NB4 (cell line): ENCODE measurements around the gene PAQR7.

Source experiments
- POLR2A ChIP-seq: IDR thresholded peaks from 2 replicates; pipeline ENCODE4 v1.6.1; 2011; ENCODE audit warnings: mild to moderate bottlenecking; ENCODE audit not compliant: insufficient read length; ENCODE audit errors: extremely low read depth
- TF ChIP-seq, protein P1 (sequence below): IDR thresholded peaks from one replicate; pipeline ENCODE4 v1.5.1; 2012; ENCODE audit warnings: low read depth, low read length

DNA sequence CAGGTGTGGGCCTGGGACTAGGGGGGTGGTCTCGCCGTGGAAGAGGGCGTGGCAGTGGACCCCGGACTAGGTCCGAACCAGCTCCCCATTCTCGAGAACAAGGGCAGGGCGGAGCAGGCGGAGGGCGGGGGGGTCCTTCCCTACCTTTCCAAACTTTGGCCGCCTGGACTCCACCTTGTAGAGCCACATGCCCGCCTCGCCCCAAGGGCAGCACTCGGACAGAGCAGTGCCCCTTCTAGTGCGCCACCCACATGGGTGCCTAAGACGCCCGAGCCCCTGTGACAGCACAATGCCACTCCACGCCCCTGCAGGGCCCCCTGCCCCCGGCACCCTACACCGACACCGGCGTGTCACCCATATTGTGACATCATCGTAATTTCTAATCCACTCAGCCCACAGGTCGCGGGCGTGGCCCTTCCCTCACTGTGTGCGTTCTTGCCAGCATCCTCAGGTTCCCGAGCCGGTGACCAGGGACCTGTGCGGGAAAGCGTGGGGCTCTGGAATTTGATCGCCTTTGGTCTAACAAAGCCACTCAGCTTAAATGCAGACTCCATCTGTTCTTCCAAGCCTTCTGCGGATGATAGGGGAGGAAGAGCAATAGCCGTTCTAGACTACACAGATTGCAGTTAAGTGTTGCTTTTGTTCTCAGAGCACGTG is 31.3 kb upstream of the PAQR7 start:
- TF ChIP-seq, protein P1, sequence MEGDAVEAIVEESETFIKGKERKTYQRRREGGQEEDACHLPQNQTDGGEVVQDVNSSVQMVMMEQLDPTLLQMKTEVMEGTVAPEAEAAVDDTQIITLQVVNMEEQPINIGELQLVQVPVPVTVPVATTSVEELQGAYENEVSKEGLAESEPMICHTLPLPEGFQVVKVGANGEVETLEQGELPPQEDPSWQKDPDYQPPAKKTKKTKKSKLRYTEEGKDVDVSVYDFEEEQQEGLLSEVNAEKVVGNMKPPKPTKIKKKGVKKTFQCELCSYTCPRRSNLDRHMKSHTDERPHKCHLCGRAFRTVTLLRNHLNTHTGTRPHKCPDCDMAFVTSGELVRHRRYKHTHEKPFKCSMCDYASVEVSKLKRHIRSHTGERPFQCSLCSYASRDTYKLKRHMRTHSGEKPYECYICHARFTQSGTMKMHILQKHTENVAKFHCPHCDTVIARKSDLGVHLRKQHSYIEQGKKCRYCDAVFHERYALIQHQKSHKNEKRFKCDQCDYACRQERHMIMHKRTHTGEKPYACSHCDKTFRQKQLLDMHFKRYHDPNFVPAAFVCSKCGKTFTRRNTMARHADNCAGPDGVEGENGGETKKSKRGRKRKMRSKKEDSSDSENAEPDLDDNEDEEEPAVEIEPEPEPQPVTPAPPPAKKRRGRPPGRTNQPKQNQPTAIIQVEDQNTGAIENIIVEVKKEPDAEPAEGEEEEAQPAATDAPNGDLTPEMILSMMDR, result no peak
- no peak for TF ChIP-seq POLR2A
